Activated naive CD4-positive, alpha-beta T cell treated with anti-CD3 and anti-CD28 coated beads, Interleukin-2, amount 10 ng/mL, durations not matched to agents 7 days and 5 days (primary cell): ENCODE measurements around the gene C2orf69.
"Not testable (repeated sequence)": the region's sequence is repeated elsewhere in the genome, so short reads cannot be mapped to it uniquely, and the experiment has no call there.

Source experiments
- CTCF ChIA-PET: fragments of 350-600 bp; sonication (Branson Sonifier 250); formaldehyde crosslinking; loops from one replicate; lab custom pipeline; 2021; ENCODE audit warnings: antibody characterized with exemption; lab: Charles Lee
- DNase-seq: peaks from one replicate; pipeline ENCODE4 v3.0.0-alpha.2; 2020
- H3K27ac Mint-ChIP-seq: one replicate; pipeline ENCODE4 v1.8.0; 2021; ENCODE audit warnings: mild to moderate bottlenecking, moderate library complexity, mixed read lengths
- H3K27me3 Mint-ChIP-seq: one replicate; pipeline ENCODE4 v1.8.0; 2021; ENCODE audit warnings: mild to moderate bottlenecking, mixed read lengths
- H3K36me3 Mint-ChIP-seq: one replicate; pipeline ENCODE4 v1.8.0; 2021; ENCODE audit warnings: mixed read lengths
- H3K4me1 Mint-ChIP-seq: one replicate; pipeline ENCODE4 v1.8.0; 2021; ENCODE audit warnings: mixed read lengths
- H3K4me3 Mint-ChIP-seq: one replicate; pipeline ENCODE4 v1.8.0; 2021; ENCODE audit warnings: mild to moderate bottlenecking, moderate library complexity, mixed read lengths
- H3K9me3 Mint-ChIP-seq: one replicate; pipeline ENCODE4 v1.8.0; 2021; ENCODE audit warnings: mixed read lengths

C2orf69 gene

GRCh38 chr2:199902486-199903110 lies 8.5 kb upstream of the C2orf69 start:
- Mint-ChIP-seq H3K4me3 (no peak overlapping the region), H3K27ac (no peak overlapping the region), H3K36me3 (no peaks in the 10 kb centered on the region), H3K9me3 (no peaks in the 10 kb centered on the region), H3K4me1 (no peaks in the 10 kb centered on the region), H3K27me3 (peaks cover 9% of the 10 kb centered on the region)
- CTCF ChIA-PET: interaction anchor here (0.6 kb wide), 1 partner anchor 47 kb away, joined by 3 read pairs; no protein-coding TSS in a partner anchor
- DNase-seq: no peak

GRCh38 chr2:199903111-199903510 lies 8.0 kb upstream of the C2orf69 start:
- CTCF ChIA-PET: no interaction called here
- Mint-ChIP-seq H3K4me3 (no peak overlapping the region), H3K4me1 (no peaks in the 10 kb centered on the region), H3K27me3 (peaks cover 9% of the 10 kb centered on the region), H3K9me3 (no peaks in the 10 kb centered on the region), H3K27ac (no peak overlapping the region), H3K36me3 (no peaks in the 10 kb centered on the region)
- no peak for DNase-seq

GRCh38 chr2:199907008-199907714 lies 3.9 kb upstream of the C2orf69 start:
- Mint-ChIP-seq H3K4me1 (peaks cover 13% of the 10 kb centered on the region), H3K36me3 (no peaks in the 10 kb centered on the region), H3K9me3 (no peaks in the 10 kb centered on the region), H3K4me3 (no peak overlapping the region), H3K27ac (no peak overlapping the region), H3K27me3 (no peaks in the 10 kb centered on the region)
- DNase-seq: no peak
- CTCF ChIA-PET: no interaction called here

GRCh38 chr2:199910338-199911051 lies 598 bp upstream of the C2orf69 start:
- Mint-ChIP-seq H3K27ac (peak overlapping the region; percentile 93), H3K36me3 (peaks cover 17% of the 10 kb centered on the region), H3K4me3 (peak overlapping the region; percentile 90), H3K9me3 (no peaks in the 10 kb centered on the region), H3K27me3 (no peaks in the 10 kb centered on the region), H3K4me1 (peaks cover 34% of the 10 kb centered on the region)
- CTCF ChIA-PET: interaction anchor here (0.9 to 1.2 kb wide), 2 partner anchors 55 to 171 kb away, joined by 3 read pairs; no protein-coding TSS in a partner anchor
- no peak for DNase-seq

GRCh38 chr2:199911877-199912161 lies 726 bp downstream of the C2orf69 start:
- Mint-ChIP-seq H3K4me1 (peaks cover 34% of the 10 kb centered on the region), H3K27me3 (no peaks in the 10 kb centered on the region), H3K9me3 (peaks cover 7% of the 10 kb centered on the region), H3K36me3 (peaks cover 29% of the 10 kb centered on the region), H3K27ac (peak overlapping the region; percentile 93), H3K4me3 (peak overlapping the region; percentile 90)
- CTCF ChIA-PET: interaction anchor here (1.4 kb wide), 1 partner anchor 29 kb away, joined by 6 read pairs; no protein-coding TSS in a partner anchor
- no peak for DNase-seq

GRCh38 chr2:199912553-199913114 lies 1.5 kb downstream of the C2orf69 start:
- Mint-ChIP-seq H3K4me1 (peaks cover 34% of the 10 kb centered on the region), H3K36me3 (peaks cover 37% of the 10 kb centered on the region), H3K9me3 (peaks cover 13% of the 10 kb centered on the region), H3K4me3 (peak overlapping the region; percentile 90)
- H3K27ac Mint-ChIP-seq, H3K27me3 Mint-ChIP-seq, DNase-seq: not testable (repeated sequence)
- CTCF ChIA-PET: interaction anchor here (1.4 kb wide), 1 partner anchor 28 kb away, joined by 6 read pairs; no protein-coding TSS in a partner anchor

GRCh38 chr2:199914372-199914958 lies 3.4 kb downstream of the C2orf69 start:
- CTCF ChIA-PET: no interaction called here
- Mint-ChIP-seq H3K36me3 (peaks cover 51% of the 10 kb centered on the region), H3K27ac (no peak overlapping the region)

GRCh38 chr2:199916980-199917379 lies 5.9 kb downstream of the C2orf69 start:
- Mint-ChIP-seq H3K9me3 (peaks cover 15% of the 10 kb centered on the region), H3K27ac (no peak overlapping the region), H3K27me3 (no peaks in the 10 kb centered on the region), H3K36me3 (peaks cover 60% of the 10 kb centered on the region), H3K4me1 (peaks cover 25% of the 10 kb centered on the region), H3K4me3 (no peak overlapping the region)
- CTCF ChIA-PET: no interaction called here
- no peak for DNase-seq

More at GRCh38 chr2:199914372-199914958, 3.4 kb downstream of the C2orf69 start:
- H3K9me3 Mint-ChIP-seq: peaks cover 15% of the 10 kb centered on the region
- peaks cover 34% of the 10 kb centered on the region for H3K4me1 Mint-ChIP-seq
- no peak for DNase-seq
- no peaks in the 10 kb centered on the region for H3K27me3 Mint-ChIP-seq
- no peak overlapping the region for H3K4me3 Mint-ChIP-seq

GRCh38 chr2:199922856-199923255 lies 11.8 kb downstream of the C2orf69 start:
- peaks cover 45% of the 10 kb centered on the region for H3K36me3 Mint-ChIP-seq
- H3K4me1 Mint-ChIP-seq: peaks cover 12% of the 10 kb centered on the region
- peaks cover 1% of the 10 kb centered on the region for H3K9me3 Mint-ChIP-seq
- H3K27ac Mint-ChIP-seq: no peak overlapping the region
- CTCF ChIA-PET: interaction anchor here (0.8 kb wide), 1 partner anchor 8 kb away, joined by 3 read pairs; no protein-coding TSS in a partner anchor
- no peak for DNase-seq
- H3K27me3 Mint-ChIP-seq: no peaks in the 10 kb centered on the region
- H3K4me3 Mint-ChIP-seq: no peak overlapping the region

- no peak overlapping the region for H3K27ac Mint-ChIP-seq
- peaks cover 42% of the 10 kb centered on the region for H3K36me3 Mint-ChIP-seq
- peaks cover 12% of the 10 kb centered on the region for H3K4me1 Mint-ChIP-seq
- no peak for DNase-seq
- H3K27me3 Mint-ChIP-seq: no peaks in the 10 kb centered on the region
- H3K9me3 Mint-ChIP-seq: no peaks in the 10 kb centered on the region
- CTCF ChIA-PET: no interaction called here
- H3K4me3 Mint-ChIP-seq: no peak overlapping the region
These were observed 12.8 kb downstream of the C2orf69 start for GRCh38 chr2:199923924-199924323.

GRCh38 chr2:199926806-199927205 lies 15.7 kb downstream of the C2orf69 start:
- Mint-ChIP-seq H3K36me3 (peaks cover 35% of the 10 kb centered on the region), H3K4me1 (peaks cover 9% of the 10 kb centered on the region), H3K27me3 (no peaks in the 10 kb centered on the region), H3K9me3 (no peaks in the 10 kb centered on the region), H3K4me3 (no peak overlapping the region), H3K27ac (no peak overlapping the region)
- CTCF ChIA-PET: interaction anchor here (0.8 kb wide), 1 partner anchor 14 kb away, joined by 3 read pairs; no protein-coding TSS in a partner anchor
- DNase-seq: no peak

- Mint-ChIP-seq H3K4me1 (peaks cover 4% of the 10 kb centered on the region), H3K27me3 (no peaks in the 10 kb centered on the region), H3K4me3 (no peak overlapping the region), H3K36me3 (peaks cover 35% of the 10 kb centered on the region), H3K9me3 (no peaks in the 10 kb centered on the region), H3K27ac (no peak overlapping the region)
- CTCF ChIA-PET: interaction anchor here (1.1 kb wide), 1 partner anchor 784 kb away, joined by 3 read pairs; no protein-coding TSS in a partner anchor
- no peak for DNase-seq
These were observed 17.1 kb downstream of the C2orf69 start for GRCh38 chr2:199928226-199928625.

- Mint-ChIP-seq H3K27ac (no peak overlapping the region), H3K27me3 (no peaks in the 10 kb centered on the region)
- CTCF ChIA-PET: interaction anchor here (1.1 kb wide), 1 partner anchor 784 kb away, joined by 3 read pairs; no protein-coding TSS in a partner anchor
These were observed 17.5 kb downstream of the C2orf69 start for GRCh38 chr2:199928626-199929025.

More at GRCh38 chr2:199928626-199929025, 17.5 kb downstream of the C2orf69 start:
- H3K4me3 Mint-ChIP-seq: no peak overlapping the region
- no peak for DNase-seq
- peaks cover 35% of the 10 kb centered on the region for H3K36me3 Mint-ChIP-seq
- H3K9me3 Mint-ChIP-seq: no peaks in the 10 kb centered on the region
- H3K4me1 Mint-ChIP-seq: peaks cover 4% of the 10 kb centered on the region
